Measurements from ENCODE around the gene KCNJ9. TPM values are rescaled to one million over a fixed set of nuclear protein-coding genes. Genes with fewer than 3 reads are reported as not detected.

The KCNJ9 gene
- total and polyA plus RNA-seq, 4 donors: not detected

DNA sequence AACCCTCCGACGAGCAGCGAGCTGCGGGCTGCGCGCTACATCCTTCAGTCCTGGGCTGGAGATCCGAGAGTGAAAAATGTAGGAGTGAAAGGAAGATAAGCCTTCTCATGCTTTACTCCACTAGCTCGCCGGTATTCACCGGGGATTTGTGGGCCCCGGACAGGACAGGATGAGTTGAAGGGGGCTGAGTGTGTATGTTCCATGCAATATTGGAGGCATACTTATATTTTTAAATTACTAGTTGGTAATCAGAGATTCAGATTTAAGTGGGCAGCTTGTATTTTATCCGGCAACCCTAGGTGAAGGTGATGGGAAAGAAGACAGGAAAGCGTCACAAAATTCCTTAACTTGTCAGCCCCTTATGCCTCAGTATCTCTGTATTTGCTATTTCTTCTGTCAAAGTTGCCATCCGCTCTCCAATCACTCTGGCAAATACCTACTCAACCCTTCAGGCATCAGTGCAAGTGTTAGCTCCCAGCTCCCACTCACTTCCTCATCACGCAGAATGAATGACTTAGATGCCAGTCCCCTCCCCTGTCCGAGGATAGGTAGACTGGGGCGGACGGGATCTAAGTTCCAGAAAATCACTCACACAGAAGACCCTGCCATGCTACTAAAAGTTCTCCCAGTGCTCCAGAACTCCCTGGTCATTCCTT, 49.0 kb upstream of the KCNJ9 start:
- DNase-seq (ENCODE audit: low spot score): no peak
- 4% methylated on average over 18 of the region's 18 CpGs for WGBS
- no peaks in the 10 kb centered on the region for H3K27me3 ChIP-seq (ENCODE audit: control insufficient read depth in 4 of 4, insufficient read depth in 4 of 4, low read length in 3 of 4)
- H3K9ac ChIP-seq (ENCODE audit: low read depth in 1 of 2, low read length in 2 of 2): peak overlapping the region in 1 of 2 donors; percentile 73
- TF ChIP-seq, protein P1, sequence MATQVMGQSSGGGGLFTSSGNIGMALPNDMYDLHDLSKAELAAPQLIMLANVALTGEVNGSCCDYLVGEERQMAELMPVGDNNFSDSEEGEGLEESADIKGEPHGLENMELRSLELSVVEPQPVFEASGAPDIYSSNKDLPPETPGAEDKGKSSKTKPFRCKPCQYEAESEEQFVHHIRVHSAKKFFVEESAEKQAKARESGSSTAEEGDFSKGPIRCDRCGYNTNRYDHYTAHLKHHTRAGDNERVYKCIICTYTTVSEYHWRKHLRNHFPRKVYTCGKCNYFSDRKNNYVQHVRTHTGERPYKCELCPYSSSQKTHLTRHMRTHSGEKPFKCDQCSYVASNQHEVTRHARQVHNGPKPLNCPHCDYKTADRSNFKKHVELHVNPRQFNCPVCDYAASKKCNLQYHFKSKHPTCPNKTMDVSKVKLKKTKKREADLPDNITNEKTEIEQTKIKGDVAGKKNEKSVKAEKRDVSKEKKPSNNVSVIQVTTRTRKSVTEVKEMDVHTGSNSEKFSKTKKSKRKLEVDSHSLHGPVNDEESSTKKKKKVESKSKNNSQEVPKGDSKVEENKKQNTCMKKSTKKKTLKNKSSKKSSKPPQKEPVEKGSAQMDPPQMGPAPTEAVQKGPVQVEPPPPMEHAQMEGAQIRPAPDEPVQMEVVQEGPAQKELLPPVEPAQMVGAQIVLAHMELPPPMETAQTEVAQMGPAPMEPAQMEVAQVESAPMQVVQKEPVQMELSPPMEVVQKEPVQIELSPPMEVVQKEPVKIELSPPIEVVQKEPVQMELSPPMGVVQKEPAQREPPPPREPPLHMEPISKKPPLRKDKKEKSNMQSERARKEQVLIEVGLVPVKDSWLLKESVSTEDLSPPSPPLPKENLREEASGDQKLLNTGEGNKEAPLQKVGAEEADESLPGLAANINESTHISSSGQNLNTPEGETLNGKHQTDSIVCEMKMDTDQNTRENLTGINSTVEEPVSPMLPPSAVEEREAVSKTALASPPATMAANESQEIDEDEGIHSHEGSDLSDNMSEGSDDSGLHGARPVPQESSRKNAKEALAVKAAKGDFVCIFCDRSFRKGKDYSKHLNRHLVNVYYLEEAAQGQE (IDR thresholded peaks at IDR 0.05): peak; percentile 7
- TF ChIP-seq GABPA (IDR thresholded peaks at IDR 0.05 in 1 of 2, conservative IDR thresholded peaks at IDR 0.05 in 1 of 2): peak in 1 of 2 donors; percentile 80
- TF ChIP-seq FOXA2 (IDR thresholded peaks at IDR 0.05): no peak
- H3K36me3 ChIP-seq (ENCODE audit: control insufficient read depth in 4 of 4, insufficient read depth in 3 of 4, low read depth in 1 of 4, low read length in 3 of 4): no peaks in the 10 kb centered on the region
- H3K9me3 ChIP-seq (ENCODE audit: control insufficient read depth in 4 of 4, low read length in 3 of 4): no peaks in the 10 kb centered on the region
- peaks cover 1 to 22% (median 11%) of the 10 kb centered on the region in 4 donors for H3K4me1 ChIP-seq (ENCODE audit: control insufficient read depth in 4 of 4, insufficient read depth in 4 of 4, low read length in 3 of 4)
- H3K27ac ChIP-seq (ENCODE audit: low read depth in 1 of 2, low read length in 2 of 2): peak overlapping the region; percentile 26 to 75
- peak overlapping the region; percentile 69 to 98 (median 96) for H3K4me3 ChIP-seq (ENCODE audit: low read depth in 1 of 3, low read length in 3 of 3)

DNA sequence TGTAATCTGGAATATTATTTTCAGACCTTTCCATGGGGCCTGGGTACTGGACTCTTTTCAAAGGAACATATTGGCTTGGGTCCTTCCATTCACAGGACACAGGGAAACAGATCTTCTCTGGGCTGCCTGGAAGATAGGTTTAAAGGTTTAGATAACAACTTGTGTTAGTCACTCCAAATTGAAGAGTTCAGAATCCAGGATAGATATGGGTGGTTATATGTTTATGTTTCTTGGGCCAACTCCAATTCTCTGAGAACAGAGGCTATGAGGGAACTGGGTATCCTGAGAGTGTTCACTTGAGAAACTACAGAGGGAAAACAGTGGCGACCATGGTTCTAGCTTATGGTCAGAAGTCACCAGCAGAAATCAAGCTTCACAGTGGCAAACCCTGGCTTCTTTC, 40.9 kb upstream of the KCNJ9 start:
- H3K27me3 ChIP-seq (ENCODE audit: control insufficient read depth in 4 of 4, insufficient read depth in 4 of 4, low read length in 3 of 4): no peaks in the 10 kb centered on the region
- peaks cover 0 to 1% (median under 1%) of the 10 kb centered on the region in 4 donors for H3K4me1 ChIP-seq (ENCODE audit: control insufficient read depth in 4 of 4, insufficient read depth in 4 of 4, low read length in 3 of 4)
- no peak overlapping the region for H3K27ac ChIP-seq (ENCODE audit: low read depth in 1 of 2, low read length in 2 of 2)
- no peaks in the 10 kb centered on the region for H3K36me3 ChIP-seq (ENCODE audit: control insufficient read depth in 4 of 4, insufficient read depth in 3 of 4, low read depth in 1 of 4, low read length in 3 of 4)
- H3K9me3 ChIP-seq (ENCODE audit: control insufficient read depth in 4 of 4, low read length in 3 of 4): no peaks in the 10 kb centered on the region
- no peak overlapping the region for H3K9ac ChIP-seq (ENCODE audit: low read depth in 1 of 2, low read length in 2 of 2)
- TF ChIP-seq, protein P2, sequence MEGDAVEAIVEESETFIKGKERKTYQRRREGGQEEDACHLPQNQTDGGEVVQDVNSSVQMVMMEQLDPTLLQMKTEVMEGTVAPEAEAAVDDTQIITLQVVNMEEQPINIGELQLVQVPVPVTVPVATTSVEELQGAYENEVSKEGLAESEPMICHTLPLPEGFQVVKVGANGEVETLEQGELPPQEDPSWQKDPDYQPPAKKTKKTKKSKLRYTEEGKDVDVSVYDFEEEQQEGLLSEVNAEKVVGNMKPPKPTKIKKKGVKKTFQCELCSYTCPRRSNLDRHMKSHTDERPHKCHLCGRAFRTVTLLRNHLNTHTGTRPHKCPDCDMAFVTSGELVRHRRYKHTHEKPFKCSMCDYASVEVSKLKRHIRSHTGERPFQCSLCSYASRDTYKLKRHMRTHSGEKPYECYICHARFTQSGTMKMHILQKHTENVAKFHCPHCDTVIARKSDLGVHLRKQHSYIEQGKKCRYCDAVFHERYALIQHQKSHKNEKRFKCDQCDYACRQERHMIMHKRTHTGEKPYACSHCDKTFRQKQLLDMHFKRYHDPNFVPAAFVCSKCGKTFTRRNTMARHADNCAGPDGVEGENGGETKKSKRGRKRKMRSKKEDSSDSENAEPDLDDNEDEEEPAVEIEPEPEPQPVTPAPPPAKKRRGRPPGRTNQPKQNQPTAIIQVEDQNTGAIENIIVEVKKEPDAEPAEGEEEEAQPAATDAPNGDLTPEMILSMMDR (IDR thresholded peaks at IDR 0.05; ENCODE audit: low read depth, low read length, missing input control): no peak
- TF ChIP-seq GABPA (IDR thresholded peaks at IDR 0.05 in 1 of 2, conservative IDR thresholded peaks at IDR 0.05 in 1 of 2): no peak
- no peak for TF ChIP-seq RAD21 (IDR thresholded peaks at IDR 0.05)
- TF ChIP-seq, protein P3, sequence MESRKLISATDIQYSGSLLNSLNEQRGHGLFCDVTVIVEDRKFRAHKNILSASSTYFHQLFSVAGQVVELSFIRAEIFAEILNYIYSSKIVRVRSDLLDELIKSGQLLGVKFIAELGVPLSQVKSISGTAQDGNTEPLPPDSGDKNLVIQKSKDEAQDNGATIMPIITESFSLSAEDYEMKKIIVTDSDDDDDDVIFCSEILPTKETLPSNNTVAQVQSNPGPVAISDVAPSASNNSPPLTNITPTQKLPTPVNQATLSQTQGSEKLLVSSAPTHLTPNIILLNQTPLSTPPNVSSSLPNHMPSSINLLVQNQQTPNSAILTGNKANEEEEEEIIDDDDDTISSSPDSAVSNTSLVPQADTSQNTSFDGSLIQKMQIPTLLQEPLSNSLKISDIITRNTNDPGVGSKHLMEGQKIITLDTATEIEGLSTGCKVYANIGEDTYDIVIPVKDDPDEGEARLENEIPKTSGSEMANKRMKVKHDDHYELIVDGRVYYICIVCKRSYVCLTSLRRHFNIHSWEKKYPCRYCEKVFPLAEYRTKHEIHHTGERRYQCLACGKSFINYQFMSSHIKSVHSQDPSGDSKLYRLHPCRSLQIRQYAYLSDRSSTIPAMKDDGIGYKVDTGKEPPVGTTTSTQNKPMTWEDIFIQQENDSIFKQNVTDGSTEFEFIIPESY (IDR thresholded peaks at IDR 0.05): no peak
- TF ChIP-seq TAF1 (conservative IDR thresholded peaks at IDR 0.05): no peak
- TF ChIP-seq JUND (IDR thresholded peaks at IDR 0.05): no peak
- TF ChIP-seq YY1 (IDR thresholded peaks at IDR 0.05): no peak
- TF ChIP-seq HNF4G (IDR thresholded peaks at IDR 0.05): no peak
- TF ChIP-seq SP1 (IDR thresholded peaks at IDR 0.05): no peak
- TF ChIP-seq, protein P1 (IDR thresholded peaks at IDR 0.05): no peak
- TF ChIP-seq HNF4A (conservative IDR thresholded peaks at IDR 0.05): no peak
- no peak for TF ChIP-seq FOXA1 (IDR thresholded peaks at IDR 0.05)
- TF ChIP-seq RXRA (IDR thresholded peaks at IDR 0.05): no peak
- TF ChIP-seq, protein P4, sequence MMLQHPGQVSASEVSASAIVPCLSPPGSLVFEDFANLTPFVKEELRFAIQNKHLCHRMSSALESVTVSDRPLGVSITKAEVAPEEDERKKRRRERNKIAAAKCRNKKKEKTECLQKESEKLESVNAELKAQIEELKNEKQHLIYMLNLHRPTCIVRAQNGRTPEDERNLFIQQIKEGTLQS (IDR thresholded peaks at IDR 0.05): no peak
- no peak for TF ChIP-seq FOXA2 (IDR thresholded peaks at IDR 0.05)
- no peak for TF ChIP-seq EGR1 (IDR thresholded peaks at IDR 0.05; ENCODE audit: low read depth in 2 of 2)
- TF ChIP-seq, protein P5, sequence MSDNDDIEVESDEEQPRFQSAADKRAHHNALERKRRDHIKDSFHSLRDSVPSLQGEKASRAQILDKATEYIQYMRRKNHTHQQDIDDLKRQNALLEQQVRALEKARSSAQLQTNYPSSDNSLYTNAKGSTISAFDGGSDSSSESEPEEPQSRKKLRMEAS (IDR thresholded peaks at IDR 0.05): no peak
- no peak for TF ChIP-seq NR2F2 (IDR thresholded peaks at IDR 0.05)
- no peak for DNase-seq (ENCODE audit: low spot score)
- H3K4me3 ChIP-seq (ENCODE audit: low read depth in 1 of 3, low read length in 3 of 3): no peak overlapping the region
- WGBS: 85% methylated on average over 1 of the region's 1 CpG

Measured in liver (tissue), 9 donors.